ENCODE results near the gene ABTB1.

Gene ABTB1

DNA sequence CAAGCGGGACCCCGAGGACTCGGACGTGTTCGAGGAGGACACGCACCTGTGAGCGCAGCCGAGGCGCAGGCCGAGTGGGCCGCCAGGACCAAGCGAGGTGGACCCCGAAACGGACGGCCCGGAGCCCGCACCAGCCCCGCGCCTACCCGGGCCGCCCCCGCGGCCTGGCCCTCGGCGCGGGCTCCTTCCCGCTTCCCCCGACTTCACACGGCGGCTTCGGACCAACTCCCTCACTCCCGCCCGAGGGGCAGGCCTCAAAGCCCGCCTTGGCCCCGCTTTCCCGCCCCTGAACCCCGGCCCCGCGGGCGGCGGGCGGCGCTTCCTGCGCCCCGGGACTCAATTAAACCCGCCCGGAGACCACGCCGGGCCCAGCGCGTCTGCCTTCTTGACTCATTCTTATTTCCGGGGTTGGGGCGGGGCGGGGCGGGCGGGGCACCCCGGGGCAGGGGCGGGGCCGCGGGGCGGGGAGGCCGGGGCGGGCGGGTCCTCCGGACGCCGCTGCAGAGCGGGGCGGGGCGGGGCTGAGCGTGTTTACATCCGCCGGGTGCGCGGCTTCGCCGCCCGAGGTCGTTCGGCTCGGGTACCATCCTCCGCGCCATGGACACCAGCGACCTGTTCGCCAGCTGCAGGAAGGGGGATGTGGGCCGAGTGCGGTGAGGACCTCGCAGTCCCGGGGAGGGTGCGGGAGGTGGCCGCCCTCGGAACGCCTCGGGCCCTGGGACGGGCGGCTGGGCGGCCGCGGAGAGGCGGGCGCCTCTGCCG lies at the start of gene ABTB1:
Gene ABTB1, plus strand, starts transcription at position 524 of the 762 bp plus-strand sequence. Its CDS starts 74 bp downstream, at position 598.
- DNase-seq = peak; percentile 77

DNA sequence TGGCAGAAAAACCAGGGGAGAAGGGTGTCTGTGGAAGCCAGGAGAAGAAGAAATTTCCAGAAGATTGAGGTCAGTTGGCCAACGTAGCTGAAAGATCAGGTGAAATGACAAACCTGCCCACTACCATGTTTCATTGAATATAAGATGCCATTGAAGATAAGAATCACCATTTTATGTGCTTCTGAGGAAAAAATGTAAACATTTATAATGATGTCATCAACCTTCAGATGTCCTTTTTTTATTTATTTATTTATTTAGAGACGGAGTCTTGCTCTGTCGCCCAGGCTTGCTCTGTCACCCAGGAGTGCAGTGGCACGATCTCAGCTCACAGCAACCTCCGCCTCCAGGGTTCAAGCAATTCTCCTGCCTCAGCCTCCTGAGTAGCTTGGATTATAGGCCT lies 48.7 kb upstream of the ABTB1 start:
- no peak for DNase-seq

DNA sequence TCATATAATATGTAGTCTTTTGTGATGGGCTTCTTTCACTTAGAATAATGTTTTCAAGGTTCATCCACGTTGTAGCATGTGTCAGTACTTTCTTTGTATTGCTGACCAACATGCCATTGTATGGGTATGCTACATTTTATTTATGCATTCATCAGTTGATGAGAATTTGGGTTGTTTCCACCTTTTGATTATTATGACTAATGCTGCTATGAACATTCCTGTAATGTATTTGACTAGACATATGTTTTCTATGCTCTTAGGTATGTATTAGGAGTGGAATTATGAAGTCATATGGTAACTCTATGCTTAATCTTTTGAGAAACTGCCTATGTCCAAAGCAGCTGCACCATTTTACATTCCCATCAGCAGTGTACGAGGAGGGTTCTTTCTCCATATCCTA lies 46.9 kb upstream of the ABTB1 start:
- DNase-seq = no peak

DNA sequence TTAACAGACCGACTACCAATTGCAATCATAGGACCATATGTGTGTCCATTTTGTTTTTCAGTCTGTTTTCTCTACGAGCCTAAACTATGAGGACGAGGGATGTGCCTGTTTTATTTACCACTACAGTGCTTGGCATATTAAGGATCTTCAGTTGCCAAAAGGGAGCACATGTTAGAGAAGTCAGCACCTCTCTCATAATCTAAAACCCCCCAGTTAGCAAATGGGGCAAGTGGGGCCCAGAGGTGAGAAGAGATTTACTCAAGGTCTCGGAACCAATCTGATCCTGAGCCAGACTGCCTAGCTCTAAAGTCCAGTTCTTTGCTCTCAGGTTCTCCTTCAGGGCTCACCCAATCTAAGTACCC lies 44.3 kb upstream of the ABTB1 start:
- no peak for DNase-seq

GRCh38 chr3:127628788-127629466 lies 43.8 kb upstream of the ABTB1 start, which contains the start of gene PODXL2:
PODXL2 (plus strand) TSS chr3:127629185; CDS start chr3:127629220, 35 bp downstream.
- peak; percentile 13 for DNase-seq

GRCh38 chr3:127629467-127630403 lies 43.0 kb upstream of the ABTB1 start:
- peak; percentile 23 for DNase-seq

- DNase-seq = no peak
Observed at GRCh38 chr3:127630811-127631714, 41.7 kb upstream of the ABTB1 start.

DNA sequence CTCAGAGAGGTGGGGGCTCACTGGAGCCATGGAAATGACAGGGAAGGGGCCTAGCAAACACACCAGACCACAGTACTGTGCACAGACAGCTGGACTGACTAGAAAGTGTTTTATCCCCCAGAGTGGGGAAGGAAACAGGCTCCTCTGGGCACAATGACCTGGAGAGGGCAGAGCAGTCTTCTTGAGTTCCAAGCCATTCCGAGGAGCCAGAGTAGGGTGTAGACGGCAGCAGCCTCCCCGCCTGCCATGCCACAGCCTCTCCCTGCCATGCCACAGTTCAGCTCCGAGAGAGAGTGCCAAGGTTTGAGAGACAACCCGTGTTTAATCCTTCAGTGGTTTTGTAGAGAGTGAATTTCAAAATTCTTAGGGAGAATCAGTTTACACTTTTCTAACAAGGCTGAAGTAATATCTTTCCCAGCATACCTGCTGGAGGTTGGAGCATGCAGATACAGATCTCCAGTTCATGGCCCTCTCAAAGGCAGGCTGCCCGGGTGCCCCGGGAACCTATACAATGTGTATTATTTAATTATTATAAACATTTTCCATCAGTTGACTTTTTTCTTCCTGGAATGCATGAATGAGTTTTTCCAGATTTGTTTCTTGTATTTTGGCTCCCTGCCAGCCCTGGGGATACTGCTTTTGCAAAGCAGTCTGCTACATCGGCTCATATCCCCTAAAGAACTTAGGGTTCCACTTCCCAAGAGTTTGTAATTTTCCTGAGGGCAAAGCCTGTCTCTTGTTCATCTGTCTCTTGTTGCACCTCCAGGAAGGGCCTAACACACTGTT lies 40.5 kb upstream of the ABTB1 start:
- no peak for DNase-seq

DNA sequence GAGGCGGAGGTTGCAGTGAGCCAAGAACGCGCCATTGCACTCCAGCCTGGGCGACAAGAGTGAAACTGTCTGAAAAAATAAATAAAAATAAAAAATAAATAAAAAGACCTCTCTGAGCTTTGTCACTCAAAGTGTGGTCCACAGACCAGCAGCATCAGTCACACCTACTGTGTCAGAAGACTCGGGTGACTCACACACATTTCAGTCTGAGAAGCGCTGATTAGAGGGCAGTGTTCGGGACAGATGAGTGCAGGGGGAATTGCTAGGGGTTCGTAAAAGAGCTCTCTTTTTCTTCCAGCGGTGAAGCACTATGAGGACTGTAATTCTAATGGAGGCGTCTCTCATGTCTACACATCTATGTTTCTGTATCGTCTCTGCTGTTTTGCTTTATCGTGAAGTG lies 38.1 kb upstream of the ABTB1 start:
- no peak for DNase-seq

DNA sequence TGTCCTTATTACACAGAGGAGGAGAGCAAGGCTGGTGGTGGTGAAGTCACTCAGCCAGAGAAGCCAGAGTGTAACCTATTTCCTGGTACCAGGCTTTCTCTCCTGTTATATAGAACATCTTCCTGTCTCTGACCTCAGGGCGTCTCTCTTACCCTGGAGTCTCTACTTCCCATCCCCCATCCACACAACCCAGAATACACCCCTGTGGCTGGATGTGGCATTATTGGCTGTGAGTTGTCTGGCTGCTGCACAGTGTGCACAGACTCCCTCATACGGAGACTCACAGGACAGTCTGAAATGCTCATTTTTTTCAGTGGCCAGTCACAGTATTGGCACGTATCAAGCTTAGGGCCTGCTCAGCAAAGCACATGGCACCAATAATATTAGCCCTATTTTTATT lies 35.2 kb upstream of the ABTB1 start:
- no peak for DNase-seq

DNA sequence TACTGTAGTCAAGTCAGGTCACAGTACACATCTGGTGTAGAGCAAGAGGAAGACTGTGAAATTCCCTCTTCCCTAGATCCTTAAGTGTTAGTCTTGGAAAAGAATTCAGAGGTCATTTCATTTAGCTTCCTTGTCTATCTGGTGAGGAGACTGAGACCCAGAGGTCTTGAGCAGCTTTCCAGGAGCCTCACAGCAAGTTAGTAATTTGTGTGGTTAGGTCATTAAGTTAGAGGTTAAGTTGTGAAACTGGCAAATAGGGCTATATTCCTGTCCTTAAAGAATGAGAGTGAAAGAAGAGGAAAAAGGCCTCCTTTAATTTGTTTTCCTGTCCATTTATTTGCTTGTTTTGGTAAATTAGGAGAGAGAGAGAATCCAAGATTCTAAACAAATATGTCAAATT lies 34.8 kb upstream of the ABTB1 start:
- DNase-seq = no peak

- no peak for DNase-seq
Observed at GRCh38 chr3:127639173-127640041, 33.3 kb upstream of the ABTB1 start.

- no peak for DNase-seq
Observed at GRCh38 chr3:127640042-127640355, 32.8 kb upstream of the ABTB1 start.

DNA sequence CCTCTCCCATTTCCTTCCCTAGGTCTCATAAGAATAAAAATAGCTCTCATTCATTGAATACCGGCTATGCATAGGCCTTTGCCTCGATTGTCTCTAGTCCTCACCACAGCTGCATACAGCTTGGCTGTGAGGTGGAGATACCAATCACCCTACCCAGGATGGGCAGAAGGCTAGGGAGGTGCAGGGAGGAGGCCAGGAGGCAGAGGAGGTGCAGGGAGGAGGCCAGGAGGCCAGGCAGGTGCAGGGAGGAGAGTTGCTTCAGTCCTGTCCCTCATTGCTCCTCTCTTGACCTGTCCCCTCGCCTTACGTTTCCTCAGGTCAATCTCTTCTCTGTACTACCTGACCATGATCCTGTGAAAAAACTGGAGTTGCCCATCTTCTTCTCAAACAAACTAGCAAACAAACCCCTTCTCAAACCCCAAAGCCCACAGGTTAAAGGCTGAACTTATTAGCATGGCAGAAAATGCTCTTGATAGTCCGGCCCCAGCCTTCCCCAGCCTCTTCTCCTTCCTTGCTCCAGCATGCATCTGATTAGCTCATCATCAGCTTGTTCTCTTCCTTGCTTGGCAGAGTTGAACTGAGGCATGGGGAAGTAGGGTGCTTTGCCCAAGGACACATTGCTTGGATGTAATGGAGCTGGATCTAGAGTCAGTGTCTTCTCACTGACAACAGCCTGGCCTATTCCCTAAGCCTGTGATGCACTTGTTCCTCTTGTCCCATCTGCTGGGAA lies 27.9 kb upstream of the ABTB1 start:
- no peak for DNase-seq

DNA sequence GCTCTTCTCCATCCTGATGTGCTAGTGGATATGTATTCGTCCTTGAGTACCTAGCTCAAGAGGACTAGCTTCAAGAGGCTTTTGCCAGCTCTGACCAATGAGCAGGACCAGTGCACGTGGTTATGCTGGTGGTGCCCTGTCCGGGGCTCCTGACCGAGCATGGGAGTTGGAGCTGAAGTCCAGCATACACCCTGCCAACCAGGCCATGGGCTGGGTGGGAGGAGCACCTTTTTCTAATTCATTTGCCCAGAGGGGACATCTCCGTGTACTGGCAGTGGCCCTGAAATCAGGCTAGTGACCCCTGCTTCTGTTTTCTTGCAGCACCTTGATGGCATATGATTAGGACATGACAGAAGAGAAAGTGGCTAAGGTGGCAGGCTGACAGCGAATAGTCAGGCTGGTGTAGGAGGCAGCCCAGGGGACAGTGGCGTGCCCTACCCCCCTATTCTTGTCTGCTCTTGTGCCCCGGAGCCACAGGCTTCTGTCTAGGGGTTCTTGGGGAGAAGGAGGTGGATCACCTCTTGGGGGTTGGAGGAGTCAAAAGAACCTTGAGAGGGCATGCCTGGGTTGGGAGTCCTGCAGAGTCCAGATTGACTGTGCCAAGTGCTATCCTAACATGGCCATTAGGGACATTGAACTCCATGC lies 27.3 kb upstream of the ABTB1 start:
- no peak for DNase-seq

- DNase-seq = no peak
Observed at GRCh38 chr3:127646501-127647046, 26.2 kb upstream of the ABTB1 start.

GRCh38 chr3:127647166-127647844 lies 25.4 kb upstream of the ABTB1 start:
- DNase-seq = no peak

- DNase-seq = no peak
Observed at GRCh38 chr3:127647845-127648204, 24.9 kb upstream of the ABTB1 start.

DNA sequence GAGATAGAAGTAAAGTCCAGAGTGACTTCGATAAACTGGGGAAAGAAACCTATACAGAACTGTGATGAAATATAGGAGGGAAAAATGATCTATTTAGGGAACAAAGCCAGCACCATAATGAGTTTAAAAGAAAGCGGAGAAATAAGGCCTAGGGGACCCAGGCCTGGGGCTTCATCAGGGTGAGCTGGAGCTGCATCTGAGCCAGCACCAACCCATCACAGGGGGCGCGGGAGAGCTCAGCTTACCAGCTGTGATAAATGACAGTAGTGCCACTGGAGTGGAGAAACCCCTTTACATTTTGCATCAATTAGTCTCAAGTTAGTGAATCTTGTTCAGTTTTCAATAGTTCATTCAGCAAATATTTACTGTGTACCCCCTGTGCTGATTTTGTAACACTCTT lies 22.5 kb upstream of the ABTB1 start:
- no peak for DNase-seq

All from activated CD4-positive, alpha-beta T cell treated with anti-CD3 and anti-CD28 coated beads for 1 hour (primary cell).